DMS153 (cell line): ENCODE measurements around the gene TRIO.

Experiments
- DNase-seq: peaks from one replicate; lab custom pipeline; 2025; lab: John Stamatoyannopoulos, UW

The TRIO gene

DNA sequence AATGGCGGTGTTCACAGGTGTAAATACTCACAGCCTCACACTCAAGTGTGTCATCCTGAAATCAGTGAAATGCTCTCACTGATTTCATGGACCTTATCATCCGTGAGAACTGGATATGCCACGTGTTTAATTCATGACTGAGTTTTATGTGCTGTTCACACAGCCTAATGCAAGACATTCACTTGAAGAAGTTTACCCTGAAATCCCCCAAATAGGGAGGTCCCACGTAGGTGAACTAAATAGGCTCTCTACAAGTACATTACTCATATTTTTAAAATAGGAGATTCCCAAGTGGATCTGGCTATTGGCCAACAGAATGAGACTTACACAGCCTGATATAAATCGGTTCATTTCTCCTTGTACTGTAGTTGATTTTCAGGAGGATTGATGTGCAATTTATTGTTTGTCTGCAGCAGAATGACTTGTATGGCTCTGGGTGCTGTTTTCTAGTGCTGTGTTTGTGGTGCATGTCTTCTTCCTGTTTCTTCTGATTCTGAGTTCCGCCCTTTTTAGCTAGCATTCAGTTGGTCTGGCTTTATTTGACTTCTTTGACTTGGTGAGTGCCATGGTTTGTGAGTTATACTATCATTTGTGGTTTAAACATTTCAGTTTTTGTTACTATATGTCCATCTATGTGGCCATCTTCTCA lies 25.1 kb downstream of the TRIO start:
- no peak for DNase-seq

DNA sequence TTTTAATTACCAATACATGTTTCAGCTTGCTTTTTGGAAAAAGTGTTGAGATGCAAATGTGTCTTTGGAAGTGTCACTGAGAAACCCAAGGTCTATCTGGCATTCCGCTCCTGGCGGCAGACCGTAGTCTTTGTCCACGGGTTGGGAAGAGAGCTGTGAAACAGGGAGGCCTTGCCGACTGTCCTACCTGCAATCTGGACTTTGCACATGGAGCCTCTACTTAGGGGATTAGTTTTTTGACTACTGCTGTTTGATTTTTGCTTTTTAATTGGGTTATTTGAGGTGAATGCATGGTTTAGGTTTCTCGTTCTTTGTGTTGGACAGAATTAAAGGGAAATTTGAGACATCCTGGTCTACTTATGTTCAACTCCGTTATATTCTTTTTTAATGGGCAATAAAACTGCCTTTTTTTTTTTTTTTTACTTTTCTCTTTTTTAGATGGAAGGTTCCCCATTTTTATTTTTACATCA lies 25.7 kb downstream of the TRIO start:
- DNase-seq: no peak

DNA sequence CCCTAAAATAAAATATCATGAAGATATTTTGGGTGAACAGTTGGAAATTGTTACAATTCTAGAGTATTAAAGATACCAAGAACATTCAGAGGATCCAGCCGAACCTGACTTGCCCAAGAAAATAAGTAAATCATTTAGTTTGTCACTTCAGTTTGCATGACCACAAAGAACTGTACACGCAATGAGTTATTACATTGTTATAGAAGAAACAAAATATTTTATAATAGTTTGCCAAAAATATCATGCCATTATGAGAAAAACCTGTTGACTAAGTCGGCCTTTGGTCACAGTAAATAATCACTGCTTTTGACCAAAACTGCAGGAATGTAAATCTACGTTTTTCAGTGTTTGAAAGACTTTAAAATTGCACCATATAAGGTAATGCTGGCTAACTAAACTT lies 27.9 kb downstream of the TRIO start:
- DNase-seq: no peak

DNA sequence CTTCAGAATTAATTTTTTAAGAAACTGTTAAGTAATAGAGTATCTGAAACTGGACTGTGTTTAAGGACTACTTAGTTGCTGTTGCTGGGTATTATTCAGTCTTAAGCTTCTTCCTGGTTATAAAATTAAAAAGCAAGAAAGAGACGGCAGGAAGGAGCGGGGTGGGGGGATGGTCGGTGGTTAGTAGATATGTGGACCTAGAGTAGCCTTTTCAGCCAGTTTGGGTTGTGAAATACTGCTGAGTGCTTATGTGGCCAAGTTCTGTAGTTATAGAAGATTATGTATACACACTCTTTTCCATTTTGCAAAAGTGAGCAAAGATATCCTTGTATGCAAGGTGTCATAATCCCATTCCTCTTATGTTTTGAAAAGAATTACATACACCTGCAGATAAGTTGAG lies 28.5 kb downstream of the TRIO start:
- no peak for DNase-seq

DNA sequence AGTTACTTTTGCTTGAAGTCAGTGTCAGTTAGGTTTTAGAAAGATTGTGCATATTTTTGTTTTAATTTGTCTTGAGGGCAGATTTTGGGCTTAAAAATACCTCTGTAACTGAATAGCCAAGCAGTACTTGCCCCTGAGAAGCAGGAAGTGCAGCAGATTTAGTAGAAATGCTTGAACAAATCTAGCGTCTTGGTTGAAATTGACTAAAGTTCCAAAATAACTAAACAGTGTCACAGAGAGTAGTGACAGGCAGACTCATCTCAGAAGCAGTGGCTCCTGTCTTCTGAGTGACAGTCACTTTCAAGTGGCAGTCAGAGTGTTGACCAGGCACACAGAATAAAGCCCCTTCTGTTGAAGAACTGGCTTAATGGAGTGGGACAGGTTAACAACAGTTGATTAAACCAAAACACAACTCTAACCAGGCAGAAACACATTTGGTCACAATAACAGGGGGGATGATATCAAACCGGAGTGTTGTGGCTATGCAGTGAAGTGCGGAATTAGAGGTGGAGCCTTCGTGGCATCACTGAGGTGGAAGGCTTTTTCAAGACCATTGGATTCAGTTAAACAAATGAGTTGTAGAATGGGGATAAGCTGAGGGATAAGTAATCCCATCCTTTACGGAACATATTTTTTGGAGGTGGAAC lies 29.1 kb downstream of the TRIO start:
- DNase-seq: no peak

DNA sequence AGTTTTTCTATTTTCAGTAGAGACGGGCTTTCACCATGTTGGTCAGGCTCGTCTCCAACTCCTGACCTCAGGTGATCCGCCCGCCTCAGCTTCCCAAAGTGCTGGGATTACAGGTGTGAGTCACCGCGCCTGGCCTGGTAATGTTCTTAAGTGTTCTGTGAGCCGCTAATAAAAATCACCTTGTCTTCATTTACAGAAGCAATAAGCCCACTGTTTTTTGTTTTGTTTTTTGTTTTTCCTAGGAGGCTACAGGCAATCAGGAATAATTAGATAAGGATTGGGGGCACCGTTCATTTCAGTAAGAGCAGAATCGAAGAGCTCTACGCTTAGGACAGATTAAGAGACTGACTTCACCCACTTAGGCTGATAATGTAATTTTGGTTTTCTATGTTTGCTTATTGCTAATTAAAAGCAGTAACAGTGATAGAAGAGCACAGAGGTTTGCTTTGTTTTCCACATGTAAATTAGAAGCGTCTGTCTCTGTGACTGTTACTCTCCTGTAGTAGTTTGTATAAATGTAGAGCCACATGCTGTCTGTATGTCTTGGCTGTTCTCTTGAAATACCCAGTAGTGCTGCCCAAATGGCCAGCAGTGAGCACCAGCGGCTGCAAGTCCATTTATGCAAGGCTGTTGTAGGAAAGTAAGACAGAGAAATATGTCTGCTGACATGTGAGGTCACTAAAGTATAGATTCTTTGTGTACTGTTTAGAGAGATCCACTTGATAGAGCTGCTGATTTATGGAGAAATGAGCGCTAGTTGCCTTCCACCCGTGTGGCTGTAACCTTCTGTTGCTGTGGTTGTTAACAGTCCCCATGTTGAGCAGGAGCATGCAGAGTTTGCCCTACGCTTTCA lies 30.5 kb downstream of the TRIO start:
- no peak for DNase-seq

DNA sequence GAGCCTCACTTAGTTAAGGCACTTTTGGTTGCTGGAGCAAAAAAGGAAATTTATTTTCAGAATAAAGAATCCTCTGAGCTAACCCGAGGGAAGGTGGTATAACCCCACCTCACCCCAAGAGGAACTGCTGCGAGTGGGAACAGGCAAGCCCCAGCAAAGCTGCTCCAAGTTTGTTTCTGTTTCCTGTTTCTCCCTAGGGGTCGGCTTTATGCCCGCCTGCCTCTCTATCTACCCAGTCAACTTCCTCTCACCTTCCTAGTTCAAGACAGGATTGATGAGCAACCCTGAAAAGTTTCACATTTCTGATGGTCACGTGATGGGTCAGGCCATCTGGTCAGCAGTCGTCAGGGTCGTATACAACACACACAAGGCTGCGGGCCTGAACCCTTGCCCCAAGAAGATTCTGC lies 31.1 kb downstream of the TRIO start:
- DNase-seq: no peak

DNA sequence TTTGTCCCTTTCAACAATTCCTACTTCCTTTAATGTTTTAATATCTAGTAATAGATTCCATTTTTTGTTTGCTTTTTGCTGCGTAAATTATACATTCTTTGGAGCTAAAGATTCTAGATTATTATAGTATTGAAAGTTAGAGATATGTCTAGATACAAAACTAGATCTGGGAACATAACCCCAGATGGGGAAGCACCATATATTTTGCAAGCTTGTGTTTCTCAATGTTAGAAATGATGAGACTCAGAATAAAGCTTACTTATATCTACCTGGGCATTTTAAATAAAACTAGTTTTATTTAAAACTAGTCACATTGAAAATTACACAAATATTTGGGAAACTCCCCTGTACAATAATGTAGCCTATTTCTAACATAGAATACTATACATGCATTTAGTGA lies 32.2 kb downstream of the TRIO start:
- no peak for DNase-seq

DNA sequence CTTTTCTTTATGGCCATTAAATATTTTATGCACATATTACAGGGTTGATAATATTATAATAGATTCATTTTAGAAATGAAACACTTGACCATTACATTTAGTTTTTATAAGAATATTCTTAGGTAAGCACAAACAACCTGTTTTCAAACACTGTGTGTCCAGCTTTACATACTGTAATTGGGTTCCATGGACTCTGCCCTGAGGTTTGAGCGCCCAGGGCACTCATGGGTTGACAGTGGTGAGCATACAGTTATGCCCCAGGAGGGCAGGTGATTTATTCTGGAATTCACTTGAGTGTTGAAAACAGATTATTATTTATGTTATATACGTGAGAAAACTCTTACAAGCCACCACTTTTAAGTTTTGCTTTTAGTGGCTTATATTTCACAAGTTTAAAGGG lies 33.7 kb downstream of the TRIO start:
- DNase-seq: no peak

DNA sequence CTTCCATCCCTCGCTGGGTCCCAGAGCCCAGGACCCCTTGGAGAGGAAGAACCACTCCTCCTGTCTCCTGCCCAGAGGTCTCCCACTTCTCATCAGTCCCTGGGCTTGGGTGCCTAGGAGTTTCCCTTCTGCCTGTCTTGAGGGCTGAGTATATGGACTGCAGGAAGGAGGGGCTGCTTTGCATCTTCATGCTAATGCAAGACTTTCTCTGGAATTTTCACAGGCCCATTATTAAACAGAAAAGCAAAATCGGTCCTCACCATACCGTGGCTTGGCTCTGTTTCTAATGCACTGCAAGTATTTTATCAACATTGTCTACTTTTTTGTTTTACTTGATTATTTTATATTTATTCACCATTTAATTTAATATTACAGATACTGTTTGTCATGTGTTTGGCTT lies 34.5 kb downstream of the TRIO start:
- no peak for DNase-seq

DNA sequence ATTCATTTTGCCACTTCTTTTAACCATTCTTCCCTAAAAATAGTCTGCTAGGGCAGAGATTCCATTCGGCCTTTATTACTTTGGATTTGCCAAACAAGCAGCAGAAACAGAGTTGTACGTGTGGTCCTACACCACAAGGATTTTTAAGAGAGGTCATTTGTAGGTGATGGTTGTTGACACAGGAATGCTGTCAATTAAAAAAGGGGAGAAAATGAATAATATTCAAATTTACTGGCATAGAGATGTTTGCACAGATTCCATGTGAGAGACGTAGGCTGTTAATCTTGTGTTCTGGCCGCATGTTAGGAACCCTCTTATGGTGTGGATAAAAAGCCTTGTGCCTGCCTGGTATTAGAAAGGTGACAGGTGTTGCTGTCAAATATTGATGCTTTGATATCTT lies 34.9 kb downstream of the TRIO start:
- no peak for DNase-seq

DNA sequence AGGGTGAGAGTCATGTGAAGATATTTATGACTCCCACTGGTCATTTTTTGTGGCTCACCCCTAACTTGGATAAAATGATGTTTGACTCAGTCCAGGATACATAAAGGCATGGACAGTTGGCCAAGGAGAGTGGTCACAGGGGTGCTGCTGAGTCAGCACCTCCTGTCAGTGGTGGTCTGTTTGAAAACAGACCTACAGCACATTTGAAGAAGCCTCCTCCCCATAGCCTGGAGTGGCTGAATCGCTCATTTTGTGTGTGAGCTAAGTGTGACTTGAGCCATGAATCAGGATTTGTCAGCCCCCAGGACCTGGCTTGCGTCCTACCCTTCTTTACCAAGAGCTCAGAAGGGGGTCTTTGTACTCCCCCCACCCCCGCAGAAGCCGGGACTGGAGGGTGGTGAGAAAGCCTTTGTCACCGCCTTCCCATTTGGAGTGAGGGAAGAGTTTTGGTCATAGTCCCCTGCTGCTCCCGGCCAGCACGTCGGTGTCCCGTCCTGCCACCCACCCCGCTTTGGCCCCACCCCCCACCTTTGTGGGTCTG lies 35.6 kb downstream of the TRIO start:
- no peak for DNase-seq

DNA sequence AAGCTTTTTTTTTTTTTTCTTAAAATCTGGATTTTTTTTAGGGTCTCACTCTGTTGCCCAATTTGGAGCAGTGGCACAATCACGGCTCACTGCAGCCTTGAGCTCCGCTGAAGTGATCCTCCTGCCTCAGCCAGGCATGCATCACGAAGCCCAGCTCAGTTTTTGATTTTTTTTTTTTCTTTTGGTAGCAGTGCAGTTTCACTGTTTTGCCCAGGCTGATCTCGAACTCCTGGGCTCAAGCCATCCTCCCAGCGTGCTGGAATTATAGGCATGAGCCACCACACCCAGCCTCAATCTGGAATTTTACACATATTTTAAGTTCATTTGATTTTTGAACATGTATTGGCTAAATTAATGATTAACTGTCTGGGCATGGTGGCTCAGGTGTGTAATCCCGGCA lies 36.3 kb downstream of the TRIO start:
- DNase-seq: no peak

DNA sequence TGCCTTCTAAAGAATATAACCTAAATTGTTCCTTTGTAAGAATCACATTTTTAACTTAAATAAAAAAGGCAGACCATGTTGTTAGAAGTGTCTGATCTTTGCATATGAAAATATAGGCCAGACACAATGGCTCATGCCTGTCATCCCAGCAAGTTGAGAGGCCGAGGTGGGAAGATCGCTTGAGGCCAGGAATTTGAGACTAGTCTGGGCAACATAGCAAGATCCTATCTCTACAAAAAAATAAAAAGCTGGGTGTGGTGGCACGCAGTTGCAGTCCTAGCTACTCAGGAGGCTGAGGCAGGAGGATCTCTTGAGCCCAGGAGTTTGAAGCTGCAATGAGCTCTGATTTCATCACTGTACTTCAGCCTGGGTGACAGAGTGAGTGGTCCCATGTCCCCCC lies 37.3 kb downstream of the TRIO start:
- no peak for DNase-seq

DNA sequence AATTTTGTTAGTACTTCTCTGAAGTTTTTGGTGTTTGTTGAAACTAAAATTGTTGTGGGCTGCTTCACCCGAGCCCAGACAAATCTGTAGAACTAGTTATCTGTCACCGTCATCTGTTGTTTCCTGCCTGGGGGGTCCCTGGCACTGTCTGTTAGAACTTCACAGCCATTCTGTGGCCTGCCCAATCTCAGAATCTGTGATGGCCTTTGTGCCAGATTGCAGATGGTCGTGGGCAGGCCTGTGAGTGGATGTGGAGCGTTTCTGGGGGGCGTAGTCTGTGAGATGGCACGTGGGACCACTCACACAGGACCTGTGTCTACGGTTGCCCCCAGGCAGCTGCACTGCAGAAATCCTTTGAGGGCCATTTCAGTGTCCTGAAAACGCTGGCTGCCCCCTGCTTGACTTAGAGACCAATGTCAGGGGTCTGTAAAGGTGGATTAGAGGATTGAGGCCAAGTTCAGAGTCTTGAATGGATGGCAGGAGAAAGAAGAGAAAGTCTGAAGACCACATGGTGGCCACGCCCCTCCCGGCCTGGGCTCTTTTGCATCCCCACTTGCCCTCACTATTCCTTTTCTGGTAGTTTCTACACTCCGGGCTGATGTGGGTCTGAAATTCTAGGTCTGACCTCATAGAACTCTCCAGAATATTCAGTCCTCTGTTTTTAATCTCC lies 38.3 kb downstream of the TRIO start:
- no peak for DNase-seq

DNA sequence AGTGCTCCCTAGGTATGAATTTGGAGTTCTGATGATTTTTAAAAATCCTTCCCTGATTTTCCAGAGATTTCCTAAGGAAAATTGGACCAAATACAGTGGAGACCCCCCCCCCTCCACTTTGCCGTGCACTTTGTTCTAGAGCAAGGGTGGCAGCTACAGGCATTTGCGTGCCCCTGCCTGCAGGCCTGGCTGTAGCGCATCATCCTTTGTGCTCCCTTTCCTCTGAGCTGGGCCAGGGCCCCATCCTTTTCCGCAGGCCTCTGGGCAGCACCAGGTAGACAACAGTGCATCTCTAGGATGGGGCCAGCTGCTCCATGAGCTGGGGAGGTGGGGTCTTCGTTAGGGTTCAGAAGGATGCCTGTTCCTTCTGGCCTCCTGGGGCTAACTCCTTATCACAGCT lies 39.6 kb downstream of the TRIO start:
- no peak for DNase-seq

DNA sequence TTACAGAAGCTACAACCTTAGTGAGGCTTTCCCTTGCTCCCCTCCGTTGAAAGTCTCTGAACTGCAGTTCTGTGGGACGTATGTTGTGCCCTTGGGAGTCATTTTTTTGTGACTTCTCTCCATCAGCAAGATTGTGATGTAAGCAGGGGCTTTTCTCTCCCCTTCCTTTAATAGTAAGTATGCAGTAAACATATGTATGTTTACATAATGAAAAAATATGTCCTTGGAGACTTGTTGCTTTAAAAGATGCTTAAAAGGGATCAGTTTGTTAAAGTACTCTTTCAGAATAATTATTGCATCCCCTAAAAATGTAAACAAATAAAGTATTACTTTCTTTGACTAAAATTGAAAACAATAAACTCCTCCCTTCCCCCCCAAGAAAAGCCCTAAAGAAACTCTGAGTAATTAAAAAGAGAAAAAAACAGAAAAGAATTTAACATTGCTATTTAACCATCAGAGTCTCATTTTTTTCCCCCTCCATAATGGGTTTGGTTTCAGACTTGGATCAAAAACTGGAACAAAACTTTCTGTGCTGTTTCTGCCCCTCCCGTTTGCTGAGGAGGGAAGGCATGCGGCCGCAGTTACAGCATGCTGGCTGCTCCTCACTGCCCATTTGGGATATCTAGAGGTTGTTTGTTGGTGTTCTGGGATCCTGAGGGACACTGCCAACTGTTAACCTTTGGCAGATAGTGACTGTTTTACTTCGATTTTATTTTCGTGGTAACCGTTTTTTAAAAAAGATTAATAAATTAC lies 40.2 kb downstream of the TRIO start:
- DNase-seq: no peak

DNA sequence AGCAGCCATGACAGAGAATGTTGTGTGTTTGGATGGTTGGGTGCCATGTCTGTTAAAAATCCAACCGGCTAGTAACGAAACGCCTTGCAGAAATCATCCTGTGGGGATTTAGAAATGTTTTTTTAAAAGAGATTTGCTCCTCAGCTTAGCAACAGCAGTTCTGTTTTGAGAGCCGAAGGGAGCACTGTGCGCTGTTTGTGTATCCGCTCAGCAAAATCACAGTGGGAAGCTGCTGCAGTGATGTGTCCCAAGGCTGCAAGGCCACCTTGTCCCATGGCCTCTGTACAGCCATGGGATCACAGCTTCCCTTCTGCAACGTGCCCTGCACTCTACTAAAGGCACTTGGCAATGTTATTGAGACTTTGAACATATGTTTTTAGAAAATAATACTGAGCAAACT lies 40.9 kb downstream of the TRIO start:
- DNase-seq: no peak

DNA sequence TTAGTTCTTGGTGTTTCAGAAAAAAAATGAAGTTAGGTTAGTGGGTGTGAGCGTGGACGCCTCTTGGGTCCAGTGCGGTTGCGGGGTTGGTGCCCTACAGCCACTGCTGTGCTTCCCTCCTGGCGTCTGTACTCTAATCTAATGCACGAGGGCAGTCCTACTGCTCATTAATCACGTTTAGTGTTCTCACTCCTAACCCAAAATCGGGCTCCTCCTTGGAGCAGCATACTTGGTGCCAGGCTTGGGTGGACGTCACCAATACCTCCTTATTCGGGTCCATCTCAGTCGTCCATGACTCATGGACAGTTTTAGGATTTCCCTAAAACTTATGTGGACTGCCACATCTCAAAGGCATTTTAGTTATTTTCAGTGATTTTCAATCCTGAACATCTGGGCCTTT lies 41.6 kb downstream of the TRIO start:
- DNase-seq: no peak

DNA sequence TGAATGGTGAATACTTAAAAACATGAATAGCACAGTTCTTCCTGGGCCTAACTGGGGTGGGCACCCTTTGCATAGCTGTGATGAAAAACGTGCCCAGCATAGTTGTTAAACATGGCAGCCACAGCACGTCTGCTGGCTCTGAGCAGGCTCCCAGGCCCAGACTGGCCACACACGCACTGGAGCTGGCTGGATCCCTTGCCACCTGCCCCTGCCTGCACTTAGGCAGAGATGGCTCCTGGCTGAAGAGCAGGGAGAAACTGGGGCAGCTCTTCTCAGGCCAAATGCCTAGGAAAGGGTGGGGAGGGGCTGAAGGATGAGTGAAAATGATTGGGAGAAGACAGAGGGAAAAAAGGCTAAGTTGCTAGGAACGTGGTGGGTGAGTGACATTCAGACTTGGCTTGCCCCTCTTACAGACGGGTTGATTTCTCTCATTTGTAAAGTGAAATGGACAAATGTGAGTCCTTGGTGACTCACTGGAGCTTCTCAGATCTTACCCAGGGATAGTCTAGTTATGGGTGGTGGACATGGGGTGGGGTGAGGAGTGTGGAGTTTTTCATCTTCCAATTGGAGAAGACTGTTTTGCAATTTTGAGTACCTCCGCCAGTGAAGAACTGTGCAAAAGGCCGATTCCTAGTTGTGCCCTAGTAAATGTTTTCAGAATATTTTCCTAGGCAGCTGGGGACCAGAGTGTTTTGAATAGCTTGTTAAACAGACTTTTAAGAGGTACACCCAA lies 42.4 kb downstream of the TRIO start:
- no peak for DNase-seq
